ENCODE results near the gene HEXD.

The HEXD gene

DNA sequence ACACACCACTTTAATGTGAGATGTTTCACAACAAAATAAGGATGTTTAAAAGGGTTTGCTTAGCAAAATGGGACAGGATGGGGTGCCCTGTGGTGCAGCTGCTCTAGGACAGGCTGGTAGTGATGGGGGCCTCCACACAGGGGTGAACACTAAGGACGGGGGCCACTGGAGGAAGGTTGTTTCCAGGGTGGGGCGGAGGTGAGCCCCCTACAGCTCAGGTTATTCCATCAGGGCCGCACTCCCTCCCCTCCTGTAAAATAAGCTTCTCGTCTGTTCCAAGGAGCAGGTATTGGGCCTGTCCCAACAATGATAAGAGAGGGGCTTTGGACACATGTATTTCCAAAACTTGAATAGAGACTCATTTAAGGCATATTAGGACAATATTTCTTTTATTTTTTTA, 1.9 kb upstream of the HEXD start:
- no peak for DNase-seq

DNA sequence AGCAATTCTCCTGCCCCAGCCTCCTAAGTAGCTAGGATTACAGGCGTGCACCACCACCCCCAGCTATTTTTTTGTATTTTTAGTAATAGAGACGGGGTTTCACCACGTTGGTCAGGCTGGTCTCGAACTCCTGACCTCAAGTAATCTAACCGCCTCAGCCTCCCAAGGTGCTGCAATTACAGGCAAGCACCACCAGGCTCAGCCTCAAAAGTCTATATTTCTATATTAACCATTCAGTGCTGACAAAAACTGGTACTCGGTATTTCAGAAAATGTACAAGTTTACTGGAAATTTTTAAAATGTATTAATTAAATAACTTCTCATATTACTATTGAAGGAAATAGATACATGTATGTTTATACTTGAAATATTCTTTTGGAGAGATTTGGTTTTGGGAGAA, 1.4 kb upstream of the HEXD start:
- DNase-seq = no peak

DNA sequence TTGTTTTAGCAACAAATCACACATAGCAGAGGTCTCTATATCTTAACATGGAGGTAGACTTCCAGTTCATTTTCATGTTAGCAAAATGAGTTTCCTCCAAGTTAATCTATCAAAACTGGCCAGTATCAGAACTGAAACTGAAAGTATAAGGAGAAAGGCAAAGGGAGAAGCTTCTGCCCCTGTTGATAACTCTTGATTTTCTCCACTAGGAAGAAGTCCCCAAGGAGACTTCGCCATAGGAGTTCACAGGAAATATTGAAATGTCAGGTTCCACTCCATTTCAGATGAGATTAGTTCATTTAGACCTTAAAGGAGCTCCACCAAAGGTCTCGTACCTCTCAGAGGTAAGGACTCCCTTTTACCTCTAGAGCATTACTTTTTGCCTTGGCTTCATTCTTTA, 1.4 kb downstream of the HEXD start:
- DNase-seq = no peak

DNA sequence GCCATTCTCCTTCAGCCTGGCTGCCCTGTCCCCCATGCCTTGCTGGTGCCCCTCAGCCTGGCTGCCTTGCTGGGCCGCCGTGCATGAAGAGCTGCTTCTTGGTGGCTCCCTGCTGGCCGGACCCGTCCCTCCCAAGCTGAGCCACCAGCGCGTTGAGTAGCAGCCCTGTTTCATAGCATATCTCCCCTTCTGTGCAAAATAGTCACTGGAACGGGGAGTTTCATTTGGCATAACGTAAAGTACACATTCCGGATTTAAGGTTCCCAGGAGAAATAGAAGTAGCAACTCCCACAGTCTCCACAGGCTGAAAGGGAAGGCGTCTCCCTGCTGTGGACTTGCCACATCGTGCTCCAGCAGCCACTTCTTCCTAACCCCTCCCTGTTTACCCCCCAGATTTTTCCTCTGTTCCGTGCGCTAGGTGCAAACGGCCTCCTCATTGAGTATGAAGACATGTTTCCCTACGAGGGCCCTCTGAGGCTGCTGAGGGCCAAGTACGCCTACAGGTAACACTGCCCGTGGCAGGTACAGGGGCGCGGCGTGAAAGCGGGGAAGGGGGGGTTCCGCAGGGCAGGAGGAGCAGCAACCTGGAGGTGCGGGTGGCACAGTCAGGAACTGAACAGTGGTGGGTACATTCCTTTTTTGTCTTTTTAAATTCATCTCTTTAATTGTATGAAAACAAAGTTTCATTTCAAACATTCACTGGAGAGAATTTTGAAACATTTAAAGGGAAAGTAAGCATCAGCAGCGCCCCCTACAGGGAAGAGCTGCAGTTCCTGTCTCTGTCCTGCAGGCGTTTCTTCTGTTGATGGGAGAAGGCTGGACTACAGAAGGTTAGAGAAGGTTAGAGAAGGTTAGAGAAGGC, 6.1 kb downstream of the HEXD start:
- DNase-seq = peak; percentile 60

DNA sequence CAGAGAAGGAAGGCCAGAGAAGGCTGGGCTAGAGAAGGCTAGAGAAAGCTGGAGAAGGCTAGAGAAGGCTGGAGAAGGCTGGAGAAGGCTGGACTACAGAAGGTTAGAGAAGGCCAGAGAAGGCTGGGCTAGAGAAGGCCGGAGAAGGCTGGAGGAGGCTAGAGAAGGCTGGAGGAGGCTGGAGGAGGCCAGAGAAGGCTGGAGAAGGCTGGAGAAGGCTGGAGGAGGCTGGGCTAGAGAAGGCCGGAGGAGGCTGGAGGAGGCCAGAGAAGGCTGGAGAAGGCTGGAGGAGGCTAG, 6.7 kb downstream of the HEXD start:
- no peak for DNase-seq

DNA sequence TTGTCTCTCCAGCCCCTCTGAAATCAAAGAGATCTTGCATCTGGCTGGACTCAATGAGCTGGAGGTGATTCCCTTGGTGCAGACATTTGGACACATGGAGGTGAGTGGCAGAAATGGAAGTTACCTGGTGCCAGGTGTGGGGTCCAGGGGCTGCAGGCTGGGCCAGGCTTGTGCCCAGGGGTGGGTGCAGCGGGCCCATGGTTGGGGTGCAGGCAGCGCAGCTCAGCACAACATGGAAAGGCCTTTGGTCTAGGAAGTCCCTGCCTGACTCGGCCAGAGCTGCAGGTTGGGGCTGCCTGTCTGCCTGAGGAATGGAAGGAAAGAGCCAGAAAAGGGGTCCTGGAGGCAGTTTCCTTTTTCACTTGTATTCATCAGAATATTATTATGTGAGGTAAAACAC, 10.4 kb downstream of the HEXD start:
- DNase-seq = no peak

DNA sequence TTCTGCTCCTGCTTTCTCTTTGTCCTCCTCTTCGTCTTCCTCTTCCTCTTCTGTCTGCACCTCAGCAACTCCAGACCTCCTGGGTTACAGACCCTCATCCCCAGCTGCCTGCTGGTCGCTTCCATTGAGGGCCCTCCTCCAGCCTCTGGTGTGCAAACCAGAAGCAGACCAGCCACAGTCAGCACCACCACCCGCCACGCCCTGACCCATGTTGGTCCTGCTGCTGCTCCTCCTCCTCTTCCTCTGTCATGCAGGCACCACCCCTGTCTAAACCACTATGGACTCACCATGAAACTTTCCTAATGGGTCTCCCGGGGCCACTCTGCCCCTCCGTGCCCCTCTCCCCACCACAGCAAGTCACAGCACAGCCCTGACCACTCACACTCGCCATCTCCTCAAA, 11.7 kb downstream of the HEXD start:
- DNase-seq = no peak

DNA sequence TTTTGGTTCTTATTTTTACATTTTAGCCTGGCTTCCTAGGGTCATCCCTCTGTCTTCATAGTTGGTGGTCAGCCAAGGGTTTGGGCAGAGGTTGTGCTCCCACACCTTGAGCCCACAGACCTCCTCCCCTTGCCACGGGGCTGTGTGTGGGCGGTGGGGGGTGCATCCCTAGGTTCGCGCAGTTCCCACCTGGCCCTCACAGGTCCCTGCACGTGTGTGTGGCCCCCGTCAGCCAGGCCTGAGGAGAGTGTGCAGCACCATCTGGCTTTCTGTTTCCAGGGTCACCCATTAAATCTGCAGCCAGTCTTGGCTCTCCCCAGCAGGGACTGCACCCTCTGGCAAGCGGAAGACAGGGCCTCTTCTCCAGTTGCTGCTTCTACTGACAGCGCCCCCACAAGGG, 13.9 kb downstream of the HEXD start:
- no peak for DNase-seq

DNA sequence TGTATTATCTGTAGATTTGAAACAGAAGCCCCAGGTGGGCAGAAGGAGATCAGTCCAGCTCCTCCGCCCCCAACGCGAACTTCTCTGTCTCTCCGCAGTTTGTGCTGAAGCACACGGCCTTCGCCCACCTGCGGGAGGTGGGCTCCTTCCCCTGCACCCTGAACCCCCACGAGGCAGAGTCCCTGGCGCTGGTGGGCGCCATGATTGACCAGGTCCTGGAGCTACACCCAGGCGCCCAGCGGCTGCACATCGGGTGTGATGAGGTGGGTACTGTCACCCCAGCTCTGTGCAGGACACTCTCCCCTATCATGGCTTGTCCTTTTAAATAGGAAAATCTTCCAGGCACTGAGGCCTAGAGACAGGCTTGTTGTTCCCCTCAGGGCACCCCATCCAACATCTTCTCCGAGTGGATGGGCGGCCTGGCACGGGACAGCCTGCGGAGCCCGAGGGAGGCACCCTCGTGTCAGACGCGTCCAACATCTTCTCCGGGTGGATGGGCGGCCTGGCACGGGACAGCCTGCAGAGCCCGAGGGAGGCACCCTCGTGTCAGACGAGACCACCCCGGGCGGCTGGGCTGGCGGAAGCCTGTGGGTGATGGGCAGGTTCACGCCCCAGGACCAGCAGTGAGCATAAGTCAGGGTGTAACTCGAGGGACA, 15.5 kb downstream of the HEXD start:
- DNase-seq = no peak

DNA sequence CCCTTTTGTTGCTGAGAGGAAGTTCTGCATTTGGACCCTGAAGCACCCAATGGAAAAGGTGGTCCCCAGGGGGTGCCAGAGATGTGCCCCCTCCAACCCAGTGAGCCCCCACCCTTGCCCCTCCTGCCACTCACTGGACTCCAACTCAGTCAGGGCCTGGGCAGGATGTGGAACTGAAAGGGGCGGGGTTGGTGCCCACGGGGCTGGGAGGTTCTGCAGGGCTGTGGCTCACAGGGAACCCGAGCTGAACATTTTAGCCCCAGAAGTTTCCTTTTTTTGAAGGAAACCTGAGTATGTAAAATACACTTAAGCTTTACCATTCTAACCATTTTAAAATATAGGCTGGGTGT, 16.0 kb downstream of the HEXD start:
- no peak for DNase-seq

DNA sequence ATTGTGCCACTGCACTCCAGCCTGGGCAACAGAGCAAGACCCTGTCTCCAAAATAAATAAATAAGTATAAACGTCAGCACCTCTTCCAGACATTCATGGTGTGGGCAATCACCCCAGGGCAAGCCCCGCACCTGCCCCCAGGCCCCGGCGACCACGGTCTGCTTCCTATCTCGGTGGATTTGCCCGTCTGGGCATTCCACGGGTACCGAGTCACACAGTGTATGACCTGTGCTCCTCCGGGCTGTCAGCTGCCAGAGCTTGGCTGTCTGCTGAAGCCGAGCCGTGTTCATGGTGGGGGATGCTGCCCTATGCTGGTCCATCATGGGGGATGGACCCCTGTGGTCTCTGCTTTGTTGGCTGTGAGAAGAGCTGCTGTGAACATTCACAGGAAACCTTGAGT, 17.0 kb downstream of the HEXD start:
- no peak for DNase-seq

DNA sequence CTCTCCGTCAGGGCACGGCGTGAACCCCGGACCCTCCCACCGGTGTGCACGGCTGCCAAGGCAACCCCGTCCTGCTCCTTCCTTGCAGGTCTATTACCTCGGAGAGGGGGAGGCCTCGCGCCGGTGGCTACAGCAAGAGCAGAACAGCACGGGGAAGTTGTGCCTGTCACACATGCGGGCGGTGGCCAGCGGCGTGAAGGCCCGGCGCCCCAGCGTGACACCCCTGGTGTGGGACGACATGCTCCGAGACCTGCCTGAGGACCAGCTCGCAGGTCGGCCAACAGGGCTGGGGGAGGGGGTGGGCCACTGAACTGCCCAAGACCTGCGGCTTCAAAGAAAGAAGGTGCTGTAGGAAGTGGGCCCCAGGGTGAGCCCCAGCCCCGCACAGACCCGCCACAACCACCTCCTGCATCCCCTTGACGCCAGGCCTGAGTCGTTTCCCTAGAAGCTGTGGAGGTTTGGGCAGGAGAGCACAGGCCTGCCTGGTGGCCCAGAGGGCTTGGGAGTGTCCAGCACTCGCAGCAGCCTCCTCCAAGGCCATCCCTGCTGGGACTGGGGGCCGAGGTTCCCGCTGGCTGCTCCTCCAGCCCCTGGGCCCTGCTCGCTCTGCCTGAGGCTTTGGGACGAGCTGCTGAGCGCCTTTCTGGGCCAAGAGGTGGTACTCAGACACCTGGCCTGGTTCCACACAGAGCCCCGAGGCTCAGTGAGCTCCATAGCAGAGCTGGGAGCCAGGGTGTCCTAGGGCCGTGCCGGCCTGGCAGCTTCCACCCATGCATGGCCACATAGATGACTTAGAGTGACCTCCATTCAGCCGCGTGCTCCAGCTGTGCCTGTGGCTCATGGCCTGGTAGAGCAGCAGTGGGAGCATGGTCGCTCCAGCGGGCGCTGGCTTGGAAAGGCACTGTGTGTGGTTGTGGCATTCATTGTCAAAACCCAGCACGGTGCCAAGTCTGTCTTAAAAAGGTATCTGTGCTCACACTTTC, 17.7 kb downstream of the HEXD start:
- no peak for DNase-seq

DNA sequence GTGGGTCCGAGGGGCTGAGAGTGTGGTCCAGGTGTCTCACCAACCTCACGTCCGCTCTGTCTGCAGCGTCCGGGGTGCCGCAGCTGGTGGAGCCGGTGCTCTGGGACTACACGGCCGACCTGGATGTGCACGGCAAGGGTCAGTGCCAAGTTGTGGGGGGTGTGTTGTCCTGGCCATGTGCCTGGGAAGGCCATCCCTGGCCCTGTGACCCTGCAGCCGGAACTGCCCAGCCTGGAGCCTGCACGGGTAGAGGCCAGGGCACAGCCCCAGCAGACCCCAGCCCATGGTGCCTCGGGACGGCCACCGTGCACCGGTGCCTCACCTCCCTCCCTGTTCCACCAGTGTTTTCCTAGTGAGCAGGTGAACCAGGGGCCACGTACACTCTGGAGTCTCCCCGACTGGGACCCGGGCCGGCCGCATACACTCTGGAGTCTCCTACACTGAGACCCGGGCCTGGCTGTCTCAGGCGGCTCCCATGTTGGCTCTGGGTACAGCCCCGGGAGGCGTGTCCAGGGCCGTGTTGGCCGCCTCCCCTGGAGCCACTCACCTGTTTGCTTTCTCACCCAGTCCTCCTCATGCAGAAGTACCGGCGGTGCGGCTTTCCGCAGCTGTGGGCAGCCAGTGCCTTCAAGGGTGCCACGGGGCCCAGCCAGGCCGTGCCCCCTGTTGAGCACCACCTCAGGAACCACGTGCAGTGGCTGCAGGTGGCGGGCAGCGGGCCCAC, 18.6 kb downstream of the HEXD start:
- no peak for DNase-seq

DNA sequence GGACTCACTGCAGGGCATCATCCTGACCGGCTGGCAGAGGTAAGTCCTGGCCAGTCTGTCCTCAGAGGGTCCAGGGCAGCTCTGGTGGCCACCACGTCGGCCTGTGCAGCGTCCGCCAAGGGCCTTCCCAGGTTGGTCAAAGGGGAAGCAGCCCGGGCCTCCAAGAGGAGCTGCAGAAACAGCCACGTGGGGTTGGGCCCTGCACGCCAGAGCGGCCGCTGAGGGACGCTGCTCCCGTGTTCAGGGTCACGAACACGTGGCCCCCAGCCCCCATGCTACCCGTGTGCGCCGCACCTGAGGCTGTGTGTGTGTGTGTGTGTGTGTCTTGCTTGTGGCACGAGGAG, 19.1 kb downstream of the HEXD start:
- DNase-seq = no peak

DNA sequence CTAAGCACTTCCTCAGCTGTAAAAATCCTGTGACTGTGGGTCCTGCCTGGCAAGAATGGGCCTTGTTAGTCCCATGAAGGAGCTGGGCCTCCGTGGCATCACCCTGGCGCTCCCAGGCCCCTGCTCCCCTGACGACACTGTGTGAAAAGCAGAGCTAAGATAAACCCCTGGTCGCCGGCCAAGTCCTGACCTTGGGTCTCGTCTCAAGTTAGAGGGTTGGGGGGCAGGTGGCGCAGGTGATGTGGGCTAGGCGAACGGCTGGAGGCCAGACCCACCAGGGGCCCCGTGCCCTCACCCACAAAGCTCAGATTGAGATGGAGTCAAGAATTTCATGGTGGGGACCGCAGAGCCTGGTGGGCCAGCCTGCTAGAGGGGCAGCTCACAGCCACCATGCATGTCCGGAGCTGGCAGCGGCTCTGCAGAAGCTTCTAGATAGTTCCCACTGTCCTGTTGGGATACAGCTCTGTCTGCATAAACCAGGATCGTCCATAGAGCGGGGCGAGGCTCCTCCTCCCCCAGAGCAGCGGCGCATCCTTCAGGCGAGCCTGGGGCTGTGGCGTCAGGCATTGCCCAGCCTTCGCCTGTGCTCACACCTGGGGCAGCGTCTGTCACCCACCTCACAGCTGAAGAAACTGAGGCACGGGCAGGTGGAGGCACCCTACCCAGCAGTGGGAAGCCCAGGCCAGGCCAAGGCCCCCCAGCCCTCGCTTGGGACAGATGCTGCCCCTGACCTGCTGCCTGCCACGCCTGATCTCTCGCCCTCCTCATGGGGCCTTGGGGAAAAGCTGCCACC, 20.4 kb downstream of the HEXD start:
- DNase-seq = no peak

DNA sequence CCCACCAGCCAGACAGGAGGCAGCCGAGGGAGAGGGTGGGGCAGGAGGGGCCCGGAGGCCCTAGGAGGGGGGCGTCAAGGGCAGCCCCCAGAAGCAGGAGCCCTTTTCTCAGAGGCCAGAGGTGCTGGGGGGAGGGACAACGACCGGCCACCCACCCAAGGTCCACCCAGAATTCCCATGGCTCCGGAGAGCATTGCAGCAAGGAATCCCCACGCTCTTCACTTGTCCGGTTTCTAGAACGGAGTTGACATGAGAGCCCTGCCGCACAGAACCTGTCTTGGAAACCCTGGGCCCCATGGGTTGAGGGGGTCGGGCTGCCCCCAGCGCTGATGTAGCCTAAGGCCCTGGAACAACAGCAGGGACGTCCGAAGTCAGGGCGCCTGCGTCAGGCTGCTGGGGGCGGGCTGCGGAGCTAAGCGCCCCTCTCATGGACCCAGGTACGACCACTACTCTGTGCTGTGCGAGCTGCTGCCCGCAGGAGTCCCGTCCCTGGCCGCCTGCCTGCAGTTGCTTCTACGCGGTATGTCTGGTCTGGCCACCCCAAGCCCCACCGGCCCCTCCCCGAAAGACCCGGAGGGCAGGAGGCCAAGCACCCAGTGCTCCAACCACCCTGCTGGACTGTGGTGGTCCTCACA, 21.2 kb downstream of the HEXD start:
- no peak for DNase-seq

DNA sequence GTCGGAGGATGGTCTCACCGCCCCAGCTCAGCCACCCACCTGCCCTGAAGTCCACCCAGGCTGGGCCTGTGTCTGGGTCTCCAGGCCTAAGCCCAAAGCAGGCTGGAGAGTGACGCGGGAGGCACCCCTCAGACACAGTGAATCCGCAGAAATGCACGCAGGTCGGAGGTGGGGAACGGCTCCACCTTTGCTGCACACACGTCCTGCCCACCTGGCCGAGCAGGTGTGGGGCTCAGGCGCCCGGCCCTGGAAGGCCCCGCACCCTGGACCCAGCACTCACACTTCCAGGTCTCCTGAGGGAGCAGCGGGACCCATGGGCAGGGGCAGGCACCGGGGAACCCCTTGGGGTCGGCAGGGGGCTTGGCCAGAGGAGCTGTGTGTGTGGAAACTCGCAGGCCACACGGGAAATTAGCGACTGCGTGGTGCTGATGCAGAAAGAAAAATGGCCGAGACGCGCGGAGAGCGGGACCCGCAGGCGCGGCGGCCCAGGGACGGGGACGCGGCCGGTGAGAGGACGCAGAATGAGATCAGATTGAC, 21.8 kb downstream of the HEXD start:
- no peak for DNase-seq

DNA sequence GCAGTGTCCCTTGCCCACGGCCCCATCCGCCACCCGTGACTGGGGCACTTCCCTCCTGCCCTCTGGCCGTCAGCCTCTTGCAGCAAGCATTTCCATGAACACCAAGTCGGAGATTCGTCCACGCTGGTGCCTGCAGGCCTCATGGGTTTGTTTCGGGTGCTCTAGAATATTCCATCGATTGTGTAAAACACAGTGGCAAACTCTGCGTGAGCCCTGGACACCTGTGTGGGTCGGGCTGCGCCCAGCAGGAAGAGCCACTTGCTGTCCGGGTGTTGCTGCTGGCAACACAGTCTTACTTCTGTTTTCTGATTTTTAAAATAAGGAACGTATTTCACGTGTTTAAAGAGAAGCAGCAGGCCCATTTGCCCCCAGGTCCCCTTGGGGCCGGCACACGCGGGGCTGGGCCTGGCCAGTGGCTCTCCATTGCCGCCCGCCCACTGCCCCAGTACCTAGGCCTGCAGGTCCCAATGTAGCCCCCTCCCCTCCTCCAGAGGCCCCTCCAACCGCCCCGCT, 22.4 kb downstream of the HEXD start:
- DNase-seq = no peak

DNA sequence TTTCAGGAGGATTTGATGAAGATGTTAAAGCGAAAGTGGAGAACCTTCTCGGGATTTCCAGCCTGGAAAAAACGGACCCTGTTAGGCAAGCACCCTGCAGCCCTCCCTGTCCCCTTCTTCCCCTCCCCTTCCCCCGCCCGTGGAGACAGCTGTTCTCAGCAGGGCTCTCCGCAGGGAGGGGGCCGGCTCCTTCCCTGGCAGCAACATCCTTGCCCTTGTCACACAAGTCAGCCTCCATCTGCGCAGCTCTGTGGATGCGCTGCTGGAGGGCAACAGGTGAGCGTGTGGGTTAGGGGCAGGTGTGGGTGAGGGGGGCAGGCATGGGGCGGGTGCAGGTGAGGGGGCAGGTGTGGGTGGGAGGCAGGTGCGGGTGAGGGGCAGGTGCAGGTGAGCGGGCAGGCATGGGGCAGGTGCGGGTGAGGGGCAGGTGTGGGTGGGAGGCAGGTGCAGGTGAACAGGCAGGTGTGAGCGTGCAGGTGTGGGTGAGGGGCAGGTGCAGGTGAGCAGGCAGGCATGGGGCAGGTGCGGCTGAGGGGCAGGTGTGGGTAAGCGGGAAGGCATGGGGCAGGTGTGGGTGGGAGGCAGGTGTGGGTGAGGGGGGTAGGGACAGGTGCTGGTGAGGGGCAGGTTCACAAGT, 23.0 kb downstream of the HEXD start:
- DNase-seq = no peak

DNA sequence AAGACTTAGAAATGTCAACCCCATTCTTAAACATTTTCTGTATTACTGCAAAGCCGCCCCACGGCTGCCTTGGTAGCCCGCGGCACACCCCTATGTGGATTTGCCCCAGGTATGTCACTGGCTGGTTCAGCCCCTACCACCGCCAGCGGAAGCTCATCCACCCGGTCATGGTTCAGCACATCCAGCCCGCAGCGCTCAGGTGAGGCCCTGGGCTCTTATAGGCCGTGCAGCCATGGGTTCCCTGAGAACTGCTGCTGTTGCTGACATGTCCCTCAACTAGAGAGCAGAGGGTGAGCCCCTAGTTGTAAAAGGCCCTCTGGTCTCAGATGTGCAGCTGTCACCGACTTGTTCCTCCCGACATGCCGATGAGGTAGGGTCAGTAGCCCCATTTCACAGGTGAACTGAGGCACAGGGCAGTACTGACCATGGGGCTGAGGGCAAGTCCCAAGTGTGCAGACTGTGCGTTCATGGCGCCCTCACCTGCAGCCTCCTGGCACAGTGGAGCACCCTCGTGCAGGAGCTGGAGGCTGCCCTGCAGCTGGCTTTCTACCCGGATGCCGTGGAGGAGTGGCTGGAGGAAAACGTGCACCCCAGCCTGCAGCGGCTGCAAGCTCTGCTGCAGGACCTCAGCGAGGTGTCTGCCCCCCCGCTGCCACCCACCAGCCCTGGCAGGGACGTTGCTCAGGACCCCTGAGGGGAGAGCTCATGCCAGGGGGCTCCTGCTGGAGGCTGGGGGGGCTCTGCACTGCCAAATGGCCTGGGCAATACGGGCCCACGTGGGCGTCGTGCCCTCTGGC, 23.7 kb downstream of the HEXD start:
- DNase-seq = no peak
